SKM-1 (cell line): Measurements from ENCODE around the gene MRPS21.

ENCODE experiments used
- DNase-seq: peaks from one replicate; lab custom pipeline; 2025; ENCODE audit not compliant: unreplicated experiment; lab: John Stamatoyannopoulos, UW

Gene MRPS21

DNA sequence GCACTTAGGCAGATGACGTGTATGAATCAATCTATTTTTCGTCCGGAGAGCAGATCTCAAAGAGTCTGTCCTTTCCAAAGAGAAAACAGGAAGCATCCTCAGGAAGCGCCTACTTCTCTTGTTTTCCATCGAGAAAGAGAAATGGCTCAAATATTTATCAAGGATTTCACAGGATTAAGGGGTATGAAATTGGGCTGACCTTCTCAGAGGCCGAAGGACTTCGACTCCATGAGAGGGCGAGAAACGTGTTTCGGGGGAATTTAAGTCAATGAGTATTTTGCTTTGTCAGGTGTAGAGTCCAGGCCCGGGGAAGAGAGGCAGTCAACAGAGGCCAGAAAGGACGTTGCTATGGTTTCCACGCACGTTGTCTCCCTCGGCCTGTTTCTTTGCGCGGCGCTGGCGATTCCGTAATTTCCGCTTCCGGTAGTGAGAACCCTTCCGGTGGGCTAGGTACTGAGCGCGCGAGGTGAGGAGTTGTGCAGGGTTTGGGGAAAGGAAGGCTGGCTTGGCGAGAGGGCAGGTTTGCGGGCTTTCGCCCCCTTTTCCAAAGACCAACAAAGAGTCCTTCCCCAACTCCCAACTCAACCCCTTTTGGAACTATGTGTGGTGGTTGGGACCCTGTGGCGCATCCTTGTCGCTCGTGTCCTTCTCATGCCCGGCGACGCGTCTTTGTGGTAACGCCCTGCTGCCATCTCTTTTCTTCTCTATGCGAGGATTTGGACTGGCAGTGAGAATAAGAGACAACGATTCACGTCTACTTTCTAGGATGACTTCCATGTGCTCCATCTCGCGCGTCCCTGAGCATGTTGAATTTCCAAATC, at the start of gene MRPS21:
TSS of gene MRPS21 (plus strand) at position 429 of the 821 bp plus-strand sequence. CDS start 506 bp downstream, outside the sequence.
- peak; percentile 97 for DNase-seq

DNA sequence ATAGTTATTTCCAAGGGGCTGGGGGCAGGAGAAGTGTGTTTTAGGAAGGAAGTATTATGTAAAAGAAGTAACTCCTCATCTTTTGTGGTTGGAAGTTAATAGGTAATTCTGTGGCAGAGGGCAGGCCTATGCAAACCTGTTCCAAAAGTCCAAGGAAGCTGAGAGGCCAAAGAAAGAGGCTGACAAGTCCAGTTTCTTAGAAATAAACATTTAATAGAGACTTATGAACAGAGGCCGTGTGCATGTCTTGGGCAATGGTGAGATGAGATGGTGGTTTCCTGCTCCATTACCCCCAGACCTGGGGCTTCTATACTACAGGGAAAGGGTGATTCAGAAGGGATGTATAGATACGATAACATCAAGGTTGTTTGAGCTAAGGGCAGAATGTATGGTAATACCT, 43.7 kb upstream of the MRPS21 start:
- DNase-seq: no peak

DNA sequence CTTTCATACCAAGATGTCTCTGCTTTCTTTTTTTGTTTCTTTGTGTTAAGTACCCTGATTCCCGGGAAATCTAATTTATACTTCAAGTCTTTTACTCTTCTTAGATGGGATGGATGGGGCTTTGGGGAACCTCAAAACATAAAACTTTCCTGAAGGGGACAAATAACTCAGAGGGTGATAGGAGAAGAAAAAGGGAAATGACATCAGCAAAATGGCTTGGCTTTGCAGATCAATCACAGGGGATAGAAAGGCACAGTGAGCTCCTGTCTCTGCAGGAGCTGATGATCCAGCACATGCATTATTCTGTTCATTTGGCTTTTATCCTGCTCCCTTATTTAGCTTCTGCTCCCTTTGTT, 37.5 kb upstream of the MRPS21 start:
- no peak for DNase-seq

DNA sequence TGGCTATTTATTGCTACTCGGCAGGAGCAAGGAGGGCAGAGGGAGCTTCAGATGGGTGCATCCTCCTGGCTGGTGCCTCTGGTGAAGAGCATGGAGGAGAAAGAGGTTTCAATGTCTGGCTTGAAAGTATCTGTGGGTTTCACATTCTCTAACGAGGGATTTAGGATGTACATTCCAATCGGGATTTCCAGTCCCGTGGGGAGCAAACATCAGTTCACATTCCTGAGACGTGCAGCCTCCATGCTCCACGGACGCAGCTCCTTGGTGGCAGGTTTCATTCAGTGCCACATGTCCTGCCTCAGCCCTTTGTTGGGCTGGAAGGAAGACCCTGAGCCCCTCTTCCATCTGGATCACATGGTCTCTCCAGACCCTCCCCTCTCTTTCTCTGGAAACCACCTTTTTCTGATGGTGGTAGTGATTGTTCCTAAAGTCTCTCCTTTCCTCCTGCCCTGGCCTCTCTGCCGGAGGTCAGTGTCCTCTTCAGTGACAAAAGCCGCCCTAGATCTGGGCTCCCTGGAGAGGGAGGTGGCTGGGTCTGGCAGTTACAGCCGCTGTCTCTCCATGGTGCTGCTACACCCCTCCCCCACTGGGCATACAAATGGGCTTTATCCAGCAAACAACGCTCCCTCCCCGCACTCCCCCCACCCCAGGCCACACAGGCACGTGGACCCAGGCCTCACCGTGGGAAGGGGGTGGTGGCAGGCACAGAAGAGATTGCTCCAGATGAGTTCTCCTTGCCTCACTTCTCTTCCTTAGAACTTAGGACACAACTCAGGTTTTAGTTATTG, 36.9 kb upstream of the MRPS21 start:
- DNase-seq: no peak

DNA sequence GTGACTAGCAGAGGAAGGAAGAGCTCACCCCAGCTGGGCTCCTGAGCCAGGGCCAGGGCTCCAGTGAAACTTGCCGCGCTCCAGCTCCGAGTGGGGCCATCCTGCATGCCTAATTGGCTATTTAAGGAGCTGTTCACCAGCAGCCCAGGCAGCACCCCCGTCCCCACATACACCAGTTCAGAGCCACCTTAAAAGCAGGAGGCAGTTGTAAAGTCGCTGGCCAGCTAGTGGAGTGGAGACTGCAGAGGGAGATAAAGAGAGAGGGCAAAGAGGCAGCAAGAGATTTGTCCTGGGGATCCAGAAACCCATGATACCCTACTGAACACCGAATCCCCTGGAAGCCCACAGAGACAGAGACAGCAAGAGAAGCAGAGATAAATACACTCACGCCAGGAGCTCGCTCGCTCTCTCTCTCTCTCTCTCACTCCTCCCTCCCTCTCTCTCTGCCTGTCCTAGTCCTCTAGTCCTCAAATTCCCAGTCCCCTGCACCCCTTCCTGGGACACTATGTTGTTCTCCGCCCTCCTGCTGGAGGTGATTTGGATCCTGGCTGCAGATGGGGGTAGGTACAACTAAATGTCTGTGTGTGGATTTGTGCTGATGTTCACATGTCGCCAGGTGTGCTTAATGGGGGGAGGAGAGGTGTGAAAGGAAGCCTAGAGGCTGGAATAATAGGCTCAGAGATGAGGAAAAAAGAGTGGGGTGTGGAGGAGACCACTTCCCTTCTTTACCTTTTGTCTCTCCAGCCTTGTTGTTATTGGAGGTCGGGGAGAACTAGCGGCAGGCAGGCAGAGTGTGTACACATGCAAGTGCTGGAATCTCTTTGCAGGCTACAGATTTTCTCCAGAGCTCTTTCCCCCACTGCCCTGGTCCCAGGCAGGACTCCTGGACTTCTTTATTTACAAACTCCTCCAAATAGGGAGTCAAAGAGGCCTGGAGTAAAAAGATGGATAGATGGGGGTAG, 35.8 kb upstream of the MRPS21 start, which contains the start of gene CA14:
TSS of gene CA14 (plus strand) at position 151 of the 962 bp plus-strand sequence. CDS start at position 506, 355 bp downstream.
- DNase-seq: no peak

DNA sequence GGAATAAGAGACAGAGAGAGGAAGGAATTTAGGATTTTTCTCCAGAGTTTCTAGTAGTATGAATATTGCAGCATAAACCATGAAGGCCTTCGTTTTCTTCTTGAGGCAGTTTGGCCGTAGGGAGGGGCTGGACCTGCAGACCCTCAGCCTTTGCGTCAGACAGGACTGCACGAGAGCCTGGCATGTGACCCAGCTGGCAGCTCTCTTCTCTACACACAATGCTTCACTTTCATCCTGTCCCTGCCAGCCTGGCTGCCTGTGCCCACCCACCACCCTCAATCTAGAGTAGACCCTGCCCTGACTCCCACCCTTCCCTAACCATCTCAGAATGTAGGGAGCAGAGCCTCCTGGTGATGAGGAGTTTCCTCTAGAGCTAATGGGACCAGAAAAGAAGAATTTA, 34.4 kb upstream of the MRPS21 start:
- no peak for DNase-seq

DNA sequence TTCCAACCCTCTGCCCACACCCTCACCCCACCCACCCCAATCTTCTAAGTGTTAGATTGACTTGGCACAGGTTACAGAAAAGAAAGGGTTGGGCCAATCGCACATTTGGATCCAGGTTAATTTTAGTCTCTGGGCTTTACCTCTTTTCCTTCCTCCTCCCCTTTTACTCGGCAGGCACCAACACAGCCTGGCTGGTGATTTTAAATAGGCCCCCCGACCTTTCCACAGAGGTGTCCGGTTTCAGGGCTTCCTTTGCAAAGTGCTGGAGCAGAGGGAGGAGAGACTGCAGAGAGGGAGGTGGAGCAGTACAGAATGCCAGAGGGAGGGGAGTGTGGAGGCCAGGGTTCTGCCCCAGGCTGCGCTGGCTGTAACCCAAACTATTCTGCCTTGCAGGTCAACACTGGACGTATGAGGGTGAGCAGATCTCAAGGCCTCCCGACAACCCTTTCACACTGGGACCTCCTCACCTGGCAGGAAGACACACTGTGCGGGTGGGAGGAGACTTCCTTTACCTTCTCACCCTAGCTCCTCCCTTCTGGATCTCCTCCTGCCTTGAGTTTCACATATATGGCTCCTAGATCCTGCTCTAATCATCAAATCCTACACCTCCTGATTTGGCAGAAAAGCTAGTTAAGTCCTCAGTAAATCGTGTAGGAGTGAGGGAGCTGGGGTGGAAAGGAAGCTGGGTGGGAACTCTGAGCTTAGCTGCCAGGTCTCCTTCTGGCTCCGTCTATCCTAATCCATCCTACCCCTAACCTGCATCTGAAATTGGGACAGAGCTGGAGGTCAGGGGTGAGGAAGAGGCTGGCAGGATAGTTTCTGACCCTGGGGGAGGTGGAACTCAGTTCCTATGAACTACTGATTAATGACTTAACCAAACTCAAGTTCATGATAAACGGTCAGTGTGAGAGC, 33.6 kb upstream of the MRPS21 start:
- no peak for DNase-seq

DNA sequence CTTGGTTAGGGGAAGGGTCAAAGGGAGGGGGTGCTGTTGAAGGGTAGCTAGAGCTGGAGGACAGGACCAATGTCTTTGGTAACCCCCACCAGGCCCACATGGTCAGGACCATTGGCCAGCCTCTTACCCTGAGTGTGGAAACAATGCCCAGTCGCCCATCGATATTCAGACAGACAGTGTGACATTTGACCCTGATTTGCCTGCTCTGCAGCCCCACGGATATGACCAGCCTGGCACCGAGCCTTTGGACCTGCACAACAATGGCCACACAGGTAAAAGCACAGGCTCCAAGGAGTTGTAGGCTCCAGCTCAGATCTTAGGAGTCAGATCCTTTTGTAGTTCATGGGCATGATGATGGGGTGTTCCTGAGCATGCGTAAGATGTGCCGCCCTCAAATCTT, 32.3 kb upstream of the MRPS21 start:
- no peak for DNase-seq

DNA sequence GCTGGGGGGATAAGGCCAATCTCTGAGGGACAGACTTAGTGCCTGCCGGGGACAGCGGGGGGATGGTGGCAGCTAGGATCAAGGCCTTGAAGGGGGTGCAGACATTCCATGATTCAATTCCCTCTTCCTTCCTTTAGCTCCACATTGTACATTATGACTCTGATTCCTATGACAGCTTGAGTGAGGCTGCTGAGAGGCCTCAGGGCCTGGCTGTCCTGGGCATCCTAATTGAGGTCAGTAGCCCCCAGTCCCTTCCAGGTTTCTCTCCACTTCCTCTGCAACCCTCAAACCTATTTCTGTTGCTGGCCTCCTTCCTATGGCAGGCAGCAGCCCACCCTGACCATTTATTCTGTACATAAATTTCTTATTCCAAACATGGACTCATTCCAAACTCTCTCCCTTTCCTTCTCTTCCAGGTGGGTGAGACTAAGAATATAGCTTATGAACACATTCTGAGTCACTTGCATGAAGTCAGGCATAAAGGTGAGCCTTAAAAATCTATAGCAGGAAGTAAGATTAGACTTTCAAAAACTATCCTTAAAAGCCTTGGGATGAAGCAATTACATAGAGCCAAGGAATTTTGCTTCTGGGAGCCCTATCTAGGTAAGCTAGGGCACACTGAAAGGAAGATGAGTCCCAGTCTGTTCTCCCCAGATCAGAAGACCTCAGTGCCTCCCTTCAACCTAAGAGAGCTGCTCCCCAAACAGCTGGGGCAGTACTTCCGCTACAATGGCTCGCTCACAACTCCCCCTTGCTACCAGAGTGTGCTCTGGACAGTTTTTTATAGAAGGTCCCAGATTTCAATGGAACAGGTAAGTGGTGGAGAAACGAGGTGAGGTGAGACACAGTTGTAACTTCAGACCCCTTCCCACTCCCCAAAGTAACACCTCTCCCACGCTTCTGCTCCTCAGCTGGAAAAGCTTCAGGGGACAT, 31.0 kb upstream of the MRPS21 start:
- DNase-seq: no peak

DNA sequence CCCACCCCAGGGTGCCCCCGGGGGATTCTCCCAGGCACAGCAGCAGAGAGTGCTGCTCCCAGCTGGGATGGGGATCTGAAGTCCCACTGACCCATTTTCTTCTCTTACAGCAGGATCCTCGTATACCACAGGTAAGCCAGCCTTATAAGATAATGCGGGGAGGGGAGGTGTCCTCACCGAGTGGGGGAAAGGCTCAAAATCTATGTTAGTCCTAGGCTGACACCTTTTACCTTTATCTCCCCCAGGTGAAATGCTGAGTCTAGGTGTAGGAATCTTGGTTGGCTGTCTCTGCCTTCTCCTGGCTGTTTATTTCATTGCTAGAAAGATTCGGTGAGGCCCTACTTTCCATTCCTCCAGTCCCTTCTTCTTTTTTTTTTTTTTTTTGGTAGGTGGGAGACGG, 30.1 kb upstream of the MRPS21 start:
- DNase-seq: no peak

DNA sequence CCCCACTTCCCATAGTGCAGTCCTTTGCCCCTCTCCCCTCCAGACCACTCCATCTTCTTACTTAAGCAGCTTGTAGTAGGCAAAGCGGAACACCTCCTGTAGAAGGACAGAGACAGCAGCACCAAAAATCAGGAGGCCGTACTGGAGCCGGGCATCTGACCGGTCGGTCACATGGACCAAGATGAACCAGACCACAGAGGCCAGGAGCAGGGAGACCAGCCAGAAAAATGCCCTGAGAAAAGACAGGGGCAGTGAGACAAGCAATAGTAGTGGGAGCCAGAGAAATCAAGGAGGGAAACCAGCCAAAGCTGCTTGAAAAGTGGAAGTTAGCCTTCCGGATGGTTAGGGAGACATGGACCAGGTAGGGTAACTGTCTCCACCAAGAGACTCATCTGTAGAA, 25.8 kb upstream of the MRPS21 start:
- no peak for DNase-seq

DNA sequence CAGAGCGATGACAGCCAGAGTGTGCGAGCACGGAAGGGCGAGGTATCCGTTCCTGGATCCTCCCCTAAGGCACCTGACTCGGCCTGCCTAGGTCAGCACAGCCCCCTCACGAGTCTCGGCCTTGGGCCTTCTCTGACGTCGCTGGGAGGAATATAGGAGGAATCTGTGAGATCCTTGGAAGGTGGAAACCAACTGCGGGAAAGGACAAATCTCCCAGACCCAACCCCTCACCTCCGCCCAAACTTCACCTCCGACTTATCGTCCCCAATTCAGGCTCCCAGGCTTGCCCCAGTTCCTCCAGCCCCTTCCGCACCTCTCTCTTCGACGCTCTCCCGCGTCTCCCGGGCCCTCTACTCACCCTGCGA, 25.3 kb upstream of the MRPS21 start:
- no peak for DNase-seq

DNA sequence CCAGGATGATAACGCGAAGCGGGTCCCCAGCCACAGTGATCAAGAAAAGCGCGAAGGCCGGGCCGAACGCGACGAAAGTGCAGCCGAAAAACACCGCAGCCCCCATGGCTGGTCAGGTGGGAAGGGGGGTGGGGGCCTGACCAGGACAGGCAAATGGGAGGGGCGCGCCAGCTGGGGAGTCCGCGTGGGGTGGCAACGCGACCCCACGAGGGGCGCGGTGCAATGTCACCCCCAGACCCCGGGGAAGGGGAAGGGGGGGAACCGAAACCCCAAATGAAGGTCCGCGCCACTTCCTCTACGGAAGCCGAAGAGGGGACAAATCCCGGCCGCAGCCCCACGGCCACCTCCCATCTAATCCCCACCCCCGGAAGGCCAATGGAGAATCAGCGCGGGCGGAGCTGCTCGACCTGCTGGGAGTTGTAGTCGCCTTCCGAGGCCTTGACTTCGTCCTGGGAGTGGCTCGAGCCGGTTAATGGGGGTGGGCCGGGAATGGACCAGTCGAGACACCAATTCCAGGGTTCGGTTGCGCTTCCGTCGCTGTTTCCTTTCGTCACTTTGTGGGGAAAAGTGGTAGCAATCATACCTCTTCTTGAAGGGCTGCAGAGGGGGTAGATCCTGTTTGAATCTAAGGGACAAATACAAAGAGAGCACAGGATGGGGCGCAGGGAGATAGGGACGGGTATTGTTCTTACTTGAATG, 24.8 kb upstream of the MRPS21 start, which contains the start of gene APH1A:
TSS of gene APH1A (minus strand) at position 312 of the 699 bp plus-strand sequence. CDS start at position 106, 206 bp downstream.
- DNase-seq: peak; percentile 98

DNA sequence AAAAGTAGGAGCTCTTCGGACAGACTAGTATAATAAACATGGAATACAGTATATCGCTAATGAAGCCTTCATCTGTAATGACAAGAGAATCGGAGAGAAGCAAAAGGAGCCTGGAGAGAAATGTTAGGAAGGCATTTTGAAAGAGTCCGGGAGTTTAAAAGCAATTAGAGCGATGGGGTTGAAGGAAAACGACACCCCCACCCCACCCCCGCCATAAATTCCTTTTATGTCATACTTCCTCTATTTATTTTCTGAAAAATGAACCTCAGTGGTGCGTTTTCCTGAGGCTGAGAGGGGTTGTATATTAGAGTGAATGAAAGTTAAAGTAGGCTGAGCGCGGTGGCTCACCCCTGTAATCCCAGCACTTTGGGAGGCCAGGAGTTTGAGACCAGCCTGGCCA, 24.2 kb upstream of the MRPS21 start:
- DNase-seq: peak; percentile 67

DNA sequence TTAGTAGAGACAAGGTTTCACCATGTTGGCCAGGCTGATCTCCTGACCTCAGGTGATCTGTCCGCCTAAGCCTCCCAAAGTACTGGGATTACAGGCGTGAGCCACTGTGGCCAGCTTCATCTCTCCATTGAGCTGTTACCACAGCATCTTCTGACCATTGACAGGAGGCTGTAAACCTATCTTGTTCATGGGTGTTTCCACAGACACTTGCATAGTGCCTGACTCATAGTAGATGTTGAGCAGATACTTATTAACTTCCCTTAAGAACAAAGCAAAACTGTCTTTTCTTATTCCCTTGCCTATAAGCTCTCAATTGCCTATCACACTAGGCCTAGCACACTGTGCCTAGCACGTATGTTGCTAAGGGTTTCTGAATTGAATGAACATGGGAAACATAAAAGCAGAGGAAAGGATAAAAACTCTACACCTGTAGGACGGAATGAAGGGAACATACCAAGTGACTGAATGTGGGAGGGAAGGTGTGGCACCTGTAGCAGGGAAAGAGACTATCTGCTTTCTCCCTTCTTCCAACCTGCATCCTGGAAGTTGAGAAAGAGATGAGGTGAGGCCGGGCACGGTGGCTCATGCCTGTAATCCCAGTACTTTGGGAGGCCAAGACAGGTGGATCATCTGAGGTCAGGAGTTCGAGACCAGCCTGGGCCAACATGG, 22.2 kb upstream of the MRPS21 start:
- DNase-seq: no peak

DNA sequence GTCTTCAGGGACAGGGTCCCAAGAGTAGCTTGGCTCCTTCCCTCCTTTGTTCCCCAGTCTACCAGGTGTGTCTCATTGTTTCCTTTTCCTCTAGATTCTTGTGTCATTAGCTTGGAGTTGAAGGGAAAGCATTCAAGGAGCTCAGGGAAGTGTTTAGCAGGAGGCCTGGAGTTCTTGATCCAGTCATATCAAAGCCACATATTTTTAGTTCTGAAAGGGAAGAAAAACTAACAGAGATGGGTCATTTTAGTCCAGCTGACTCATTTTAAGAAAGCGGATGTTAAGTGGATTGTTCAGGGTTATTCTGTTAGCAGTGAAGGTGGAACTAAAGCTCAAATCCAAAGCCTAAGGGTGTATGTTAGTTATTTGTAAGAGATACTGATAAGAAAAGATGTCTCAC, 20.4 kb upstream of the MRPS21 start:
- no peak for DNase-seq

DNA sequence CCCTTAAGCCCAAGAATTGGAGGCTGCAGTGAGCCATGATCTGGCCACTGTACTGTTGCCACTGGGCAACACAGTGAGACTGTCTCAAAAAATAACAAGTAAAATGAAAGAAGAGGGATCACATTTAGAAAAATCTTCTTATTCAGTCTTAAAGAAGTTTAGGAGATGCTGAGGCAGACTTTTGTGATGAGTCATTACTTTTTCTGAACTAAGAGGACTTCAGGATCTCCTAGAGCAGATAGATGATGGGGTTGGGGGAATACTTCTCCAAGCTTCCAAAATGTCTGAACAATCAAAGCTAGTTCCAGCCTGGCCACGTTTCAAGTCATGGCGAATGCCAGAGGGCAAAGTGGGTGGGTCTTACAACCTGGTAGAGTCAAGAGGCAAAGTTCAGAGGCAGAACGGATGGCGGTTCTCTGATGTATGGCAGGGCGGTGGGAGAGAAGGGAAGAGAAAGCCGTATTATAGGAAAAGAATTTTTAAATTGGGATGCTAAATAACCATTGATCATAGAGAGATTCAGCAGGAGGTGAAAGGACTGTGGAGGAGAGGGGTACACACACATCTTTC, 13.4 kb upstream of the MRPS21 start:
- DNase-seq: no peak
